K562 (cell line): ENCODE measurements around the gene RASSF7. TPM values are rescaled to one million over a fixed set of nuclear protein-coding genes. Genes with fewer than 3 reads are reported as not detected.

Experiments
- CHD1 ChIP-seq: fragments of 200-600 bp; sonication (generic); IDR thresholded peaks from one replicate; pipeline ENCODE4 v1.6.1; 2012; ENCODE audit warnings: mild to moderate bottlenecking, moderate library complexity, low read length, inconsistent platforms
- KAT7 ChIP-seq: sonication (generic); formaldehyde crosslinking; IDR thresholded peaks from 2 replicates; pipeline ENCODE4 v1.8.0; 2022; ENCODE audit warnings: missing genetic modification reagents, mild to moderate bottlenecking, borderline replicate concordance
- RBM22 ChIP-seq: fragments of 200-400 bp; formaldehyde crosslinking; IDR thresholded peaks from 2 replicates; pipeline ENCODE4 v1.6.1; 2018; ENCODE audit warnings: low read length, low read depth; ENCODE audit not compliant: poor library complexity, severe bottlenecking
- SAP30 ChIP-seq: fragments of 200-600 bp; sonication (generic); IDR thresholded peaks from 2 replicates; pipeline ENCODE4 v1.6.1; 2012; ENCODE audit warnings: borderline replicate concordance, low read depth, mild to moderate bottlenecking, moderate library complexity, low read length, control low read depth, inconsistent platforms; ENCODE audit not compliant: insufficient read depth, poor library complexity, severe bottlenecking
- ZFX ChIP-seq: sonication (generic); formaldehyde crosslinking; IDR thresholded peaks from 2 replicates; pipeline ENCODE4 v1.8.0; 2022; ENCODE audit warnings: mild to moderate bottlenecking, missing genetic modification reagents, moderate library complexity
- ZNF174 ChIP-seq: fragments of 250-450 bp; sonication (Bioruptor Pico); IDR thresholded peaks from 2 replicates; pipeline ENCODE4 v1.4.0; 2020; ENCODE audit warnings: mild to moderate bottlenecking
- ZNF282 ChIP-seq: sonication (generic); formaldehyde crosslinking; IDR thresholded peaks from 2 replicates; pipeline ENCODE4 v1.8.1; 2023; ENCODE audit warnings: missing genetic modification reagents
- ZZZ3 ChIP-seq: fragments of 450-650 bp; IDR thresholded peaks from 2 replicates; pipeline ENCODE4 v1.6.1; 2016; ENCODE audit warnings: antibody characterized with exemption, mild to moderate bottlenecking, moderate library complexity
- polyA plus RNA-seq, 8 experiments: library from polyadenylated mRNA; depleted of rRNA in 4 of 8; stranded (reverse) in 5 of 8; unstranded in 3 of 8; fragments of >200 nt; fragmentation: Nextera tagmentation in 2 of 8; fragmentation: Illumina TruSeq in 1 of 8; extraction: Ambion mirVana in 2 of 8; extraction: Trizol in 1 of 8; gene quantifications; 2 replicates each; pipeline versions ENCODE4 v1.2.1 to v1.2.3, GENCODE V29; 2011 to 2014; ENCODE audit warnings: inconsistent platforms in 1 of 8, missing spikeins in 1 of 8
- total RNA-seq, 7 experiments: library from RNA; depleted of rRNA in 6 of 7; stranded (reverse); fragments of >200 nt in 6 of 7; fragmentation: Illumina TruSeq in 2 of 7; extraction: Trizol in 2 of 7; gene quantifications; 2 replicates each; pipeline versions ENCODE4 v1.2.1 to v1.2.3, GENCODE V29; 2011 to 2021; ENCODE audit warnings: low replicate concordance in 1 of 7
- TF ChIP-seq, protein P1 (sequence below): fragments of 450-650 bp; IDR thresholded peaks from 2 replicates; pipeline ENCODE4 v1.6.1; 2017; ENCODE audit warnings: antibody characterized with exemption, mild to moderate bottlenecking
- TF ChIP-seq, protein P2 (sequence below): fragments of 450-650 bp; IDR thresholded peaks from 2 replicates; pipeline ENCODE4 v1.6.1; 2018; ENCODE audit not compliant: partially characterized antibody

Gene RASSF7
- total and polyA plus RNA-seq, 9 of the 15 experiments (the other 6 are each of a cell fraction or from before 2014, with no cell fraction given): 0.41 to 45.2 (median 18.6) TPM

DNA sequence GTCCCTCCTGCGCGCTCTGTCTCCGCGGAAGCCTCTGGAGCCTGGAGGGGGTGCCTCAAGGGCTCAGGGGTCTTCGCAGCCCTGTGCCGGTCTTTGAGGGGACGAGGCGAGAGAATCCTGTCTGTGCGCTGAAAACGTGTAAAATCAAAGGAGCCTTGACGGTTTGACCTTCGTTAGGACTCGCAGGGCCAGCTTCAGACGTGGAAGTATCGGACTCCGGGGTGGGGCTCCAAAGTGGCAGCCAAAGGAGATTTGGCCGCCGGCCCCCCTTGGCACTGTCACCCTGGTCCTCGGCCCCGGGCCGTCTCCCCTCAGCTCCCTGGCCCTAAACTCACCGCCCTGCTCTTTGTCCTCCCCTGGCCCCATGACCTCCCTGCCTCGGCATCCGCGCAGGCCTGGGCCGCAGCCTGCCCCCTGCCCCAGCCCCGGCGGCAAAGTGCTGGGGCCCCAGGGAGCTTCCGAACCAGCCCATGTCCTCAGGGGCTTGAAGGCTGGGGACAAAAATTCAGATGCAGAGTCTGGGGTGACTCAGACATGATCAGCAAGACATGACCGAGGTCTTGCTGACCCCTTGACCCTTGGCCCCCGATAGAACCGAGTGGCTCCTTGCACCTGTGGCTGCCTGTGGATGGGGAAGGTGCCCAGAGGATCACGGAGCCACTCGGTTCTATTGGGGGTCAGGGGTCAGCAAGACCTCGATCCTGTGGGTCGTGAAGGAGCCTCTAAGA is 8.6 kb downstream of the RASSF7 start (continued):
- 0 out of 2 replicates have a peak, but pooled peaks have one; percentile 27 for TF ChIP-seq KAT7
- TF ChIP-seq ZNF174 (CRISPR knock-in tag): no peak
- peak; percentile 51 for TF ChIP-seq CHD1
- TF ChIP-seq, protein P1, sequence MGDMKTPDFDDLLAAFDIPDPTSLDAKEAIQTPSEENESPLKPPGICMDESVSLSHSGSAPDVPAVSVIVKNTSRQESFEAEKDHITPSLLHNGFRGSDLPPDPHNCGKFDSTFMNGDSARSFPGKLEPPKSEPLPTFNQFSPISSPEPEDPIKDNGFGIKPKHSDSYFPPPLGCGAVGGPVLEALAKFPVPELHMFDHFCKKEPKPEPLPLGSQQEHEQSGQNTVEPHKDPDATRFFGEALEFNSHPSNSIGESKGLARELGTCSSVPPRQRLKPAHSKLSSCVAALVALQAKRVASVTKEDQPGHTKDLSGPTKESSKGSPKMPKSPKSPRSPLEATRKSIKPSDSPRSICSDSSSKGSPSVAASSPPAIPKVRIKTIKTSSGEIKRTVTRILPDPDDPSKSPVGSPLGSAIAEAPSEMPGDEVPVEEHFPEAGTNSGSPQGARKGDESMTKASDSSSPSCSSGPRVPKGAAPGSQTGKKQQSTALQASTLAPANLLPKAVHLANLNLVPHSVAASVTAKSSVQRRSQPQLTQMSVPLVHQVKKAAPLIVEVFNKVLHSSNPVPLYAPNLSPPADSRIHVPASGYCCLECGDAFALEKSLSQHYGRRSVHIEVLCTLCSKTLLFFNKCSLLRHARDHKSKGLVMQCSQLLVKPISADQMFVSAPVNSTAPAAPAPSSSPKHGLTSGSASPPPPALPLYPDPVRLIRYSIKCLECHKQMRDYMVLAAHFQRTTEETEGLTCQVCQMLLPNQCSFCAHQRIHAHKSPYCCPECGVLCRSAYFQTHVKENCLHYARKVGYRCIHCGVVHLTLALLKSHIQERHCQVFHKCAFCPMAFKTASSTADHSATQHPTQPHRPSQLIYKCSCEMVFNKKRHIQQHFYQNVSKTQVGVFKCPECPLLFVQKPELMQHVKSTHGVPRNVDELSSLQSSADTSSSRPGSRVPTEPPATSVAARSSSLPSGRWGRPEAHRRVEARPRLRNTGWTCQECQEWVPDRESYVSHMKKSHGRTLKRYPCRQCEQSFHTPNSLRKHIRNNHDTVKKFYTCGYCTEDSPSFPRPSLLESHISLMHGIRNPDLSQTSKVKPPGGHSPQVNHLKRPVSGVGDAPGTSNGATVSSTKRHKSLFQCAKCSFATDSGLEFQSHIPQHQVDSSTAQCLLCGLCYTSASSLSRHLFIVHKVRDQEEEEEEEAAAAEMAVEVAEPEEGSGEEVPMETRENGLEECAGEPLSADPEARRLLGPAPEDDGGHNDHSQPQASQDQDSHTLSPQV: 0 out of 2 replicates have a peak, but pooled peaks have one; percentile 12
- peak; percentile 35 for TF ChIP-seq RBM22
- TF ChIP-seq ZZZ3: no peak
- no peak for TF ChIP-seq SAP30
- TF ChIP-seq, protein P2, sequence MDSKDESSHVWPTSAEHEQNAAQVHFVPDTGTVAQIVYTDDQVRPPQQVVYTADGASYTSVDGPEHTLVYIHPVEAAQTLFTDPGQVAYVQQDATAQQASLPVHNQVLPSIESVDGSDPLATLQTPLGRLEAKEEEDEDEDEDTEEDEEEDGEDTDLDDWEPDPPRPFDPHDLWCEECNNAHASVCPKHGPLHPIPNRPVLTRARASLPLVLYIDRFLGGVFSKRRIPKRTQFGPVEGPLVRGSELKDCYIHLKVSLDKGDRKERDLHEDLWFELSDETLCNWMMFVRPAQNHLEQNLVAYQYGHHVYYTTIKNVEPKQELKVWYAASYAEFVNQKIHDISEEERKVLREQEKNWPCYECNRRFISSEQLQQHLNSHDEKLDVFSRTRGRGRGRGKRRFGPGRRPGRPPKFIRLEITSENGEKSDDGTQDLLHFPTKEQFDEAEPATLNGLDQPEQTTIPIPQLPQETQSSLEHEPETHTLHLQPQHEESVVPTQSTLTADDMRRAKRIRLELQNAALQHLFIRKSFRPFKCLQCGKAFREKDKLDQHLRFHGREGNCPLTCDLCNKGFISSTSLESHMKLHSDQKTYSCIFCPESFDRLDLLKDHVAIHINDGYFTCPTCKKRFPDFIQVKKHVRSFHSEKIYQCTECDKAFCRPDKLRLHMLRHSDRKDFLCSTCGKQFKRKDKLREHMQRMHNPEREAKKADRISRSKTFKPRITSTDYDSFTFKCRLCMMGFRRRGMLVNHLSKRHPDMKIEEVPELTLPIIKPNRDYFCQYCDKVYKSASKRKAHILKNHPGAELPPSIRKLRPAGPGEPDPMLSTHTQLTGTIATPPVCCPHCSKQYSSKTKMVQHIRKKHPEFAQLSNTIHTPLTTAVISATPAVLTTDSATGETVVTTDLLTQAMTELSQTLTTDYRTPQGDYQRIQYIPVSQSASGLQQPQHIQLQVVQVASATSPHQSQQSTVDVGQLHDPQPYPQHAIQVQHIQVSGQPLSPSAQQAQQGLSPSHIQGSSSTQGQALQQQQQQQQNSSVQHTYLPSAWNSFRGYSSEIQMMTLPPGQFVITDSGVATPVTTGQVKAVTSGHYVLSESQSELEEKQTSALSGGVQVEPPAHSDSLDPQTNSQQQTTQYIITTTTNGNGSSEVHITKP: peak; percentile 18
- TF ChIP-seq ZNF282 (CRISPR knock-in tag): no peak
- peak; percentile 36; the same call in 1 of the 2 replicates for TF ChIP-seq ZFX (CRISPR knock-in tag)
